Breast epithelium (tissue), 3 donors: Measurements from ENCODE around the gene ZNF536.

ENCODE experiments used
- CTCF ChIP-seq, 3 donors: fragments of 450-650 bp; IDR thresholded peaks; one replicate each; pipeline ENCODE4 v1.5.1; 2016 to 2017; ENCODE audit warnings: antibody characterized with exemption in 3 of 3, mild to moderate bottlenecking in 3 of 3, moderate library complexity in 3 of 3
- POLR2A ChIP-seq: fragments of 450-650 bp; IDR thresholded peaks from one replicate; pipeline ENCODE4 v1.6.1; 2016; ENCODE audit warnings: antibody characterized with exemption, mild to moderate bottlenecking, moderate library complexity

GRCh38 chr19:30341611-30342201 lies 30.5 kb upstream of the ZNF536 start:
- TF ChIP-seq POLR2A = no peak
- no peak for TF ChIP-seq CTCF (IDR thresholded peaks at IDR 0.05)
